ENCODE results near the gene F2R. TPM values are rescaled to one million over a fixed set of nuclear protein-coding genes. Genes with fewer than 3 reads are reported as not detected.

Gene F2R
- total RNA-seq, 1 donor from 2014 or later, result 53.8 TPM

DNA sequence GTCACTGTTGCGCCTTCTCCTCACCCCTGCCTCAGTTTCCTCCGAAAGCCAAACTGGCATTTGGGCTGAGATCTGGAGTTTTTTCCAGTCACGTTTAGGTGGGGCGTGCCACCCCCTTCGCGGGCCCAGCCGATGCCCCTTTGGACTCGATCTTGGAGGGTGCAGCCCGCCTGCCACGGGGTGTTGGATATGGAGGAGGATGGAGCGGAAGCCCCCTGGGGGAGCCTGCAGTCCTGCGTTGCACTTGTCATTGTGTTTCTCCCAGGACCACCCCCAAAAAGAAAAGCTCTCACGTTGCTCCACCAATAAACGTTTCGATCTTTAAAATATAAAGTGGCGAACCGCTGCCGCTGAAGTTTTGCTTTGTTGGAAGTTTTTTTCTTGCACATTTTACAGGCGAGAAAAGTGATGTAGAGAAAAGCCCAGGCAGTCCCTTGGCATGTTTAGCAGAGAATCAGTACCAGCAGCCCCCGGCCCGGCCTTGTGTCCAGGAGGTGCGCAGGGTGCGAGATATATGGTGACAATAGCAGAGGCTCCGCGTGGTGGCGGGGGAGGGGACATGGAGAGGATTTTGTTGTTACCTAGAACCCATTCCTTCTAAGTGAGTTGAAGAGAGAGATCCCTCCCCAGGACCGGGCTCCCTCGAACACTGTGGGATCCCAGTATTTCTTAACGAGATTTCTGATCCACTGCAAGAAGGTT, 681 bp downstream of the F2R start:
- H3K9ac ChIP-seq, result peak overlapping the region; percentile 68
- no peaks in the 10 kb centered on the region for H3F3A ChIP-seq (ENCODE audit: low read depth)
- peak overlapping the region; percentile 86 for H3K27ac Mint-ChIP-seq
- peaks cover 27% of the 10 kb centered on the region for H3K27me3 ChIP-seq
- no peaks in the 10 kb centered on the region for H3K9me3 ChIP-seq (ENCODE audit: low read depth)
- peaks cover 14% of the 10 kb centered on the region for H3K36me3 Mint-ChIP-seq
- peak overlapping the region; percentile 94 for H3K4me3 Mint-ChIP-seq
- peaks cover 24% of the 10 kb centered on the region for H3K27me3 Mint-ChIP-seq (ENCODE audit: insufficient read depth, low read depth)
- H3K4me3 ChIP-seq, result peak overlapping the region; percentile 85
- peaks cover 19% of the 10 kb centered on the region for H3K4me1 Mint-ChIP-seq
- peak; percentile 59 for DNase-seq (ENCODE audit: low spot score)
- peaks cover 13% of the 10 kb centered on the region for H3K4me1 ChIP-seq
- TF ChIP-seq EZH2 (IDR thresholded peaks at IDR 0.05), result no peak
- TF ChIP-seq, protein P1, sequence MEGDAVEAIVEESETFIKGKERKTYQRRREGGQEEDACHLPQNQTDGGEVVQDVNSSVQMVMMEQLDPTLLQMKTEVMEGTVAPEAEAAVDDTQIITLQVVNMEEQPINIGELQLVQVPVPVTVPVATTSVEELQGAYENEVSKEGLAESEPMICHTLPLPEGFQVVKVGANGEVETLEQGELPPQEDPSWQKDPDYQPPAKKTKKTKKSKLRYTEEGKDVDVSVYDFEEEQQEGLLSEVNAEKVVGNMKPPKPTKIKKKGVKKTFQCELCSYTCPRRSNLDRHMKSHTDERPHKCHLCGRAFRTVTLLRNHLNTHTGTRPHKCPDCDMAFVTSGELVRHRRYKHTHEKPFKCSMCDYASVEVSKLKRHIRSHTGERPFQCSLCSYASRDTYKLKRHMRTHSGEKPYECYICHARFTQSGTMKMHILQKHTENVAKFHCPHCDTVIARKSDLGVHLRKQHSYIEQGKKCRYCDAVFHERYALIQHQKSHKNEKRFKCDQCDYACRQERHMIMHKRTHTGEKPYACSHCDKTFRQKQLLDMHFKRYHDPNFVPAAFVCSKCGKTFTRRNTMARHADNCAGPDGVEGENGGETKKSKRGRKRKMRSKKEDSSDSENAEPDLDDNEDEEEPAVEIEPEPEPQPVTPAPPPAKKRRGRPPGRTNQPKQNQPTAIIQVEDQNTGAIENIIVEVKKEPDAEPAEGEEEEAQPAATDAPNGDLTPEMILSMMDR (IDR thresholded peaks at IDR 0.05), result no peak
- H3K79me2 ChIP-seq (ENCODE audit: low read depth), result peaks cover 53% of the 10 kb centered on the region
- no peaks in the 10 kb centered on the region for H3K9me3 Mint-ChIP-seq
- H3K36me3 ChIP-seq, result no peaks in the 10 kb centered on the region
- H2AFZ ChIP-seq (replicated peaks), result peak overlapping the region; percentile 55
- H3K4me2 ChIP-seq, result peak overlapping the region; percentile 94
- no peak overlapping the region for H3K27ac ChIP-seq
- H4K20me1 ChIP-seq (ENCODE audit: low read depth), result peaks cover 42% of the 10 kb centered on the region

DNA sequence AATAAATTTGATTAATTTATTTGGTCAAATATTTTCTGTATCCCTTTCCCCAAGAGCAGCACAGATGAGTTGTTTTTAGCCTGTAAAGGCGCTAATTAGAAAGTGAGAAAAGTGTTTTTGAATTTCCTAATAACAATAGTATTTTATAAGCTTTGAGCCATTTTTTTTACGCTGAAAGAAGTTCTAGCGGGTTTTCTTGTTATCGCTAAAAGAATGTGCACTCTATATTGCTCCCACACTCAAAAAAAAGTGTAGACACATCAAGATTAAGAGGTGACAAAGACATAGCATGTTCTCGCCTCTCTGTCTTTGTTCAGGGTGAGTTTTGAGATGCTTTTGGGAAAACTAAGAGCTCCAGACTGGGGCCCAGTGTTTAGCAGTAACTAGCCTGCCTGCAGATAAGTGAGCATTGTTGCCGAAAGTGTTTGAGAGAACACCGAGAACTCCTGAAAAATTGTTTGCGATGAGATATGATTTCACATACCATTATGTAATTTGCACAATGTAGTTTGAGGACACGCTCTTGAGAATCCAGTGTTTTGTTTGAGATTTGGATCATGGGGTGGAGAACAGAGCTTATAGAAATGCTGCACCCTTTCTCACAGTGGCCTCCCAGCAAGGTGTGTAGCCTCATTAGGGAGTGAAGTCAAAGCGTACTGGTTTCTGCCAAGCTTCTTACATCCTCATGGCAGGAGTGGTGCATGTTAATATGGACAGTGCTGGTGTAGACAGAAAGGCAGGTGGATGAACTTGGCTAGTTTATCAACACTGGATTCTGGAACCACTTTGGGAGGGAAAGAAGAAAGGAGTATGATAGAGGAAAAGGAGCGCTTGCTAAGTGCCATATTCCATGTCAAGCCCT, 1.5 kb downstream of the F2R start:
- TF ChIP-seq EZH2phosphoT487 (IDR thresholded peaks at IDR 0.05) (no peak), EZH2 (IDR thresholded peaks at IDR 0.05) (no peak)
- TF ChIP-seq, protein P1 (IDR thresholded peaks at IDR 0.05), result no peak

DNA sequence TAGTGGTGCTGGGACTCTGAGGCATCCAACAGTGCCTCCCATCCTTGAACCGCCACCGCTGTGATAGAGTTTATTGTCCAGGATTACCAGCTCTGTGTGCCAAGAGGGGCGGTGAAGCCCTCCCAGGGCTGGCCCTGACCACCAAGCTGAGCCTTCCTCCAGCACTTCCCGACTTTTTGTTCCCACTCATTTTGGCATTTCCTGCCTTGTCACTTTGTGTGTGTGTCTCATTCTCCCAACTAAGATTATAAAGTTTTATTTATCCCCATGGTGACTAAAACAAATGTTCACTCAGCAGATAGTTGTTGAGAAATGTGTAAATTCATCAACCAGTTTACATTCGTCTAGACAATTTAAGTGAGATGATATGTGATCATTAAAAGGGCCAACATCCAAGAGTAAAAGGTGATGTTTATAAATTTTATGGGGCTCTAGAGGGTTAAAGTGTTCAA, 2.5 kb downstream of the F2R start:
- Histone ChIP-seq H3K4me2 (peak overlapping the region; percentile 94), H3F3A (ENCODE audit: low read depth) (no peaks in the 10 kb centered on the region), H3K27ac (no peak overlapping the region), H3K27me3 (peaks cover 24% of the 10 kb centered on the region), H3K9me3 (ENCODE audit: low read depth) (no peaks in the 10 kb centered on the region), H3K79me2 (ENCODE audit: low read depth) (peaks cover 71% of the 10 kb centered on the region), H3K9ac (no peak overlapping the region), H3K4me3 (no peak overlapping the region), H4K20me1 (ENCODE audit: low read depth) (peaks cover 57% of the 10 kb centered on the region), H3K36me3 (no peaks in the 10 kb centered on the region), H2AFZ (replicated peaks) (no peak overlapping the region), H3K4me1 (peaks cover 13% of the 10 kb centered on the region)
- Mint-ChIP-seq H3K36me3 (peaks cover 16% of the 10 kb centered on the region), H3K4me3 (peak overlapping the region; percentile 94), H3K27me3 (ENCODE audit: insufficient read depth, low read depth) (peaks cover 21% of the 10 kb centered on the region), H3K4me1 (peaks cover 19% of the 10 kb centered on the region), H3K27ac (no peak overlapping the region), H3K9me3 (no peaks in the 10 kb centered on the region)
- TF ChIP-seq EZH2phosphoT487 (IDR thresholded peaks at IDR 0.05), result no peak
- TF ChIP-seq, protein P1 (IDR thresholded peaks at IDR 0.05), result no peak
- TF ChIP-seq EZH2 (IDR thresholded peaks at IDR 0.05), result no peak
- DNase-seq (ENCODE audit: low spot score), result no peak

More for the DNA sequence above, 1.5 kb downstream of the F2R start:
- peaks cover 24% of the 10 kb centered on the region for H3K27me3 Mint-ChIP-seq (ENCODE audit: insufficient read depth, low read depth)
- Histone ChIP-seq H3K4me2 (peak overlapping the region; percentile 94), H3K27ac (no peak overlapping the region), H4K20me1 (ENCODE audit: low read depth) (peaks cover 50% of the 10 kb centered on the region), H3K9ac (peak overlapping the region; percentile 68), H3K9me3 (ENCODE audit: low read depth) (no peaks in the 10 kb centered on the region), H2AFZ (replicated peaks) (no peak overlapping the region), H3F3A (ENCODE audit: low read depth) (no peaks in the 10 kb centered on the region), H3K4me3 (peak overlapping the region; percentile 85), H3K79me2 (ENCODE audit: low read depth) (peaks cover 62% of the 10 kb centered on the region), H3K36me3 (no peaks in the 10 kb centered on the region), H3K27me3 (peaks cover 27% of the 10 kb centered on the region), H3K4me1 (peaks cover 13% of the 10 kb centered on the region)
- H3K9me3 Mint-ChIP-seq, result no peaks in the 10 kb centered on the region
- peak overlapping the region; percentile 86 for H3K27ac Mint-ChIP-seq
- peak overlapping the region; percentile 94 for H3K4me3 Mint-ChIP-seq
- peaks cover 14% of the 10 kb centered on the region for H3K36me3 Mint-ChIP-seq
- DNase-seq (ENCODE audit: low spot score), result peak; percentile 16
- H3K4me1 Mint-ChIP-seq, result peaks cover 19% of the 10 kb centered on the region
